KMS-11 (cell line): Measurements from ENCODE around the gene PPARGC1A.

Experiments
- H2AFZ ChIP-seq: fragments of 200-600 bp; sonication (generic); 2 replicates; pipeline ENCODE4 v1.6.1; 2016; ENCODE audit warnings: antibody characterized with exemption, mixed run types, low read depth
- H3K27ac ChIP-seq: fragments of 200-600 bp; sonication (generic); 2 replicates; pipeline ENCODE4 v1.6.1; 2016; ENCODE audit warnings: mild to moderate bottlenecking, mixed run types
- H3K27me3 ChIP-seq: fragments of 200-600 bp; sonication (generic); 2 replicates; pipeline ENCODE4 v1.6.1; 2017; ENCODE audit warnings: mild to moderate bottlenecking, low read depth, mixed run types, moderate library complexity; ENCODE audit not compliant: insufficient read depth
- H3K36me3 ChIP-seq: fragments of 200-600 bp; sonication (generic); 2 replicates; pipeline ENCODE4 v1.6.1; 2017; ENCODE audit warnings: mild to moderate bottlenecking, mixed run types; ENCODE audit not compliant: insufficient read depth
- H3K4me1 ChIP-seq: fragments of 200-600 bp; sonication (generic); 2 replicates; pipeline ENCODE4 v1.6.1; 2016; ENCODE audit warnings: mild to moderate bottlenecking, low read depth, mixed run types; ENCODE audit not compliant: poor library complexity, severe bottlenecking
- H3K4me2 ChIP-seq: fragments of 200-600 bp; sonication (generic); 2 replicates; pipeline ENCODE4 v1.7.0; 2016; ENCODE audit warnings: mild to moderate bottlenecking, mixed run types
- H3K4me3 ChIP-seq: fragments of 200-600 bp; sonication (generic); IDR thresholded peaks from 2 replicates; pipeline ENCODE4 v1.6.1; 2017; ENCODE audit warnings: low read depth, low read length, mixed read lengths; ENCODE audit not compliant: insufficient read depth
- H3K79me2 ChIP-seq: fragments of 200-600 bp; sonication (generic); 2 replicates; pipeline ENCODE4 v1.6.1; 2016; ENCODE audit warnings: low read depth, mixed run types; ENCODE audit not compliant: insufficient read depth
- H3K9ac ChIP-seq: fragments of 200-600 bp; sonication (generic); 2 replicates; pipeline ENCODE4 v1.6.1; 2016; ENCODE audit warnings: mild to moderate bottlenecking, mixed run types
- H4K20me1 ChIP-seq: fragments of 200-600 bp; sonication (generic); 2 replicates; pipeline ENCODE4 v1.6.1; 2016; ENCODE audit warnings: mild to moderate bottlenecking, mixed run types; ENCODE audit not compliant: insufficient read depth
- TF ChIP-seq, protein P1 (sequence below): fragments of 200-600 bp; sonication (generic); conservative IDR thresholded peaks from 2 replicates; pipeline ENCODE4 v1.6.1; 2017; ENCODE audit warnings: low read depth, mild to moderate bottlenecking, antibody characterized with exemption, low read length, moderate library complexity, mixed read lengths

PPARGC1A gene

GRCh38 chr4:23911675-23912455, 22.0 kb upstream of the PPARGC1A start:
- Histone ChIP-seq H3K9ac (no peak overlapping the region), H3K4me2 (peak overlapping the region; percentile 25; the same call in 1 of the 2 replicates), H3K36me3 (no peaks in the 10 kb centered on the region), H4K20me1 (no peaks in the 10 kb centered on the region), H3K4me3 (no peak overlapping the region), H3K4me1 (peaks cover 17% of the 10 kb centered on the region), H3K79me2 (no peaks in the 10 kb centered on the region), H3K27me3 (no peaks in the 10 kb centered on the region), H3K27ac (peak overlapping the region; percentile 9; the same call in 1 of the 2 replicates), H2AFZ (no peak overlapping the region)
- TF ChIP-seq, protein P1, sequence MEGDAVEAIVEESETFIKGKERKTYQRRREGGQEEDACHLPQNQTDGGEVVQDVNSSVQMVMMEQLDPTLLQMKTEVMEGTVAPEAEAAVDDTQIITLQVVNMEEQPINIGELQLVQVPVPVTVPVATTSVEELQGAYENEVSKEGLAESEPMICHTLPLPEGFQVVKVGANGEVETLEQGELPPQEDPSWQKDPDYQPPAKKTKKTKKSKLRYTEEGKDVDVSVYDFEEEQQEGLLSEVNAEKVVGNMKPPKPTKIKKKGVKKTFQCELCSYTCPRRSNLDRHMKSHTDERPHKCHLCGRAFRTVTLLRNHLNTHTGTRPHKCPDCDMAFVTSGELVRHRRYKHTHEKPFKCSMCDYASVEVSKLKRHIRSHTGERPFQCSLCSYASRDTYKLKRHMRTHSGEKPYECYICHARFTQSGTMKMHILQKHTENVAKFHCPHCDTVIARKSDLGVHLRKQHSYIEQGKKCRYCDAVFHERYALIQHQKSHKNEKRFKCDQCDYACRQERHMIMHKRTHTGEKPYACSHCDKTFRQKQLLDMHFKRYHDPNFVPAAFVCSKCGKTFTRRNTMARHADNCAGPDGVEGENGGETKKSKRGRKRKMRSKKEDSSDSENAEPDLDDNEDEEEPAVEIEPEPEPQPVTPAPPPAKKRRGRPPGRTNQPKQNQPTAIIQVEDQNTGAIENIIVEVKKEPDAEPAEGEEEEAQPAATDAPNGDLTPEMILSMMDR: no peak

DNA sequence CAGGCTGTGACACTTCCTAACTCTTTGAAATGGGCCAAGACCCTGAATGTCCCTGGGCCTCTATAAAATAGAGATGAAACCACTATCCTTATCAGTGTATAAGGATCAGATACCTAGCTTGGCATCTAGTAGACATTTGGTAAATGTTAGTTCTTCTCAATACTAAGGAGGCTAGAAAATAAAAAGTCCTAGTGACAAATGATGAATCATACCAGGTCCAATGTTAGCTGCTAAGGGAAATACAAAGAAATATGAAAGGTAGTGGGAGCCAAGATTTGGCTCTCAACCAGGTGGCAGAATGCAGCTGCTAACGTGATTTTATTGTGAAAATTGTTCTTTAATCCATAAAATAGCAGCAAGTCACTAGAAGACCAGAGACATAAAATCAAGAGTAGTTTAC, 19.8 kb upstream of the PPARGC1A start:
- Histone ChIP-seq H3K27me3 (no peaks in the 10 kb centered on the region), H2AFZ (no peak overlapping the region), H3K4me3 (no peak overlapping the region), H3K27ac (no peak overlapping the region), H3K79me2 (no peaks in the 10 kb centered on the region), H3K4me2 (no peak overlapping the region), H3K4me1 (peaks cover 17% of the 10 kb centered on the region), H3K9ac (no peak overlapping the region), H3K36me3 (no peaks in the 10 kb centered on the region), H4K20me1 (no peaks in the 10 kb centered on the region)
- TF ChIP-seq, protein P1: no peak

- Histone ChIP-seq H3K79me2 (no peaks in the 10 kb centered on the region), H2AFZ (no peak overlapping the region), H3K27me3 (no peaks in the 10 kb centered on the region), H3K4me2 (no peak overlapping the region), H3K4me3 (no peak overlapping the region), H4K20me1 (no peaks in the 10 kb centered on the region), H3K9ac (no peak overlapping the region), H3K27ac (no peak overlapping the region), H3K36me3 (no peaks in the 10 kb centered on the region), H3K4me1 (peaks cover 12% of the 10 kb centered on the region)
- TF ChIP-seq, protein P1: no peak
These were observed 17.0 kb upstream of the PPARGC1A start for GRCh38 chr4:23906839-23907238.

GRCh38 chr4:23904639-23905071, 14.8 kb upstream of the PPARGC1A start:
- no peak overlapping the region for H3K4me2 ChIP-seq
- peaks cover under 1% of the 10 kb centered on the region for H3K4me1 ChIP-seq
- TF ChIP-seq, protein P1: no peak
- H3K79me2 ChIP-seq: no peaks in the 10 kb centered on the region
- no peaks in the 10 kb centered on the region for H4K20me1 ChIP-seq
- H2AFZ ChIP-seq: no peak overlapping the region
- no peaks in the 10 kb centered on the region for H3K36me3 ChIP-seq
- H3K27ac ChIP-seq: no peak overlapping the region
- H3K9ac ChIP-seq: no peak overlapping the region
- H3K4me3 ChIP-seq: no peak overlapping the region
- H3K27me3 ChIP-seq: no peaks in the 10 kb centered on the region
